ENCODE results near the gene ADAMTS14. TPM values are rescaled to one million over a fixed set of nuclear protein-coding genes. Genes with fewer than 3 reads are reported as not detected.
"Not testable (repeated sequence)": the region's sequence is repeated elsewhere in the genome, so short reads cannot be mapped to it uniquely, and the experiment has no call there.

ADAMTS14 gene
- total RNA-seq, 1 experiment from 2014 or later: 1.6 TPM

DNA sequence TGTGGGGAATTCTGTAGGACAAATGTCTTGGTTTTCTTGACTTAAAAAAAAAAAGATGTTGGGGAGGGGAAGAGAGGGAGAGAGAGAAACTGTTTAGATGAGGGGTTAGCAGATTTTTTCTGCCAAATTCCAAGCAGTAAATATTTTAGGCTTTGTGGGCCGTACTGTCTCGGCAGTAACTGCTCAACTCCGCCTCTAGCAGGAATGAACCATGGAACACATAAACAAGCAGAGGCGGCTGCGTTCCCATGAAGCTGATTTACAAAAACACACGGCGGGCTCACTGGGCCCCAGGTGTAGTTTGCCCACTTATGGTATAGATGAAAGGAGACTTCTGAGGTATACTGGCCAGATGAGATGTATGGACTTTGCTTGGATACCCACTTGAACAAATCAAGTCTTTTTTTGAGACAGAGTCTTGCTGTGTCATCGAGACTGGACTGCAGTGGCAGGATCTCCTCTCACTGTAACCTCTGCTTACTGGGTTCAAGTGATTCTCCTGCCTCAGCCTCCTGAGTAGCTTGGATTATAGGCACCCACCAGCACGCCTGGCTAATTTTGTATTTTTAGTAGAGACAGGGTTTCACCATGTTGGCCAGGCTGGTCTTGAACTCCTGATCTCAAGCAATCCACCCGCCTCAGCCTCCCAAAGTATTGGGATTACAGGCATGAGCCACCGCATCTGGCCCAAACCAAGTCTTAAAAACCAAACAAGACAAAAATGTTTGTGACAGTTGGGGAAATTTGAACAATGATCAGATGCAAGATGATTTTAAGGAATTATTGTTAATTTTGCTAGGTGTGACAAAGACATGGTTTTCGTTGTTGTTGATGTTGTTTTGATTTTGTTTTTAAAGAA, 9.7 kb upstream of the ADAMTS14 start:
- H3K4me1 Mint-ChIP-seq: peaks cover 13 to 19% of the 10 kb centered on the region in 2 experiments; a peak in 3 of 4 replicates
- H3K36me3 Mint-ChIP-seq (ENCODE audit: insufficient read depth in 1 of 3, low read depth in 3 of 3): peaks cover 0 to 9% (median 0%) of the 10 kb centered on the region in 3 experiments; a peak in 2 of 7 replicates
- Histone ChIP-seq H3K4me2 (ENCODE audit: insufficient read depth, insufficient read length, low read length) (no peak overlapping the region), H3K27ac (ENCODE audit: insufficient read length, low read depth, low read length) (no peak overlapping the region), H2BK12ac (ENCODE audit: insufficient read length, low read depth, low read length) (no peak overlapping the region), H3K23me2 (ENCODE audit: insufficient read length, low read depth, low read length, poor library complexity, severe bottlenecking) (no peaks in the 10 kb centered on the region), H3K79me2 (ENCODE audit: insufficient read depth, low read length) (no peaks in the 10 kb centered on the region), H3K9ac (ENCODE audit: extremely low read depth, insufficient read length, low read length) (no peak overlapping the region), H2BK120ac (ENCODE audit: low read depth, low read length, poor library complexity, severe bottlenecking) (no peak overlapping the region), H4K20me1 (ENCODE audit: control insufficient read depth, insufficient read depth, insufficient read length) (no peaks in the 10 kb centered on the region), H3K23ac (ENCODE audit: insufficient read length, low read depth, low read length) (no peak overlapping the region), H3K4ac (ENCODE audit: low read depth, low read length) (no peak overlapping the region), H4K91ac (ENCODE audit: insufficient read length, low read depth, low read length) (no peak overlapping the region), H3K27me3 (ENCODE audit: insufficient read depth, low read length) (no peaks in the 10 kb centered on the region), H3K9me3 (ENCODE audit: control insufficient read depth, low read depth, low read length) (peaks cover 5% of the 10 kb centered on the region), H3K56ac (ENCODE audit: insufficient read length, low read depth, low read length) (no peak overlapping the region), H4K8ac (replicated peaks; ENCODE audit: insufficient read length, low read depth, low read length) (no peak overlapping the region), H3K79me1 (ENCODE audit: insufficient read depth, low read depth, low read length, poor library complexity, severe bottlenecking) (no peaks in the 10 kb centered on the region), H2AK5ac (ENCODE audit: insufficient read length, low read length) (no peak overlapping the region), H2AFZ (ENCODE audit: low read length) (no peak overlapping the region), H4K5ac (ENCODE audit: insufficient read length, low read depth, low read length) (no peak overlapping the region), H3T11ph (ENCODE audit: low read length) (no peak overlapping the region), H3K4me1 (ENCODE audit: insufficient read depth, low read length) (no peaks in the 10 kb centered on the region; the same call in 1 of the 2 replicates), H2BK15ac (ENCODE audit: low read depth, low read length) (no peak overlapping the region), H2BK20ac (ENCODE audit: low read depth, low read length, poor library complexity, severe bottlenecking) (no peak overlapping the region), H2BK5ac (ENCODE audit: insufficient read length, low read length) (no peak overlapping the region), H3K14ac (ENCODE audit: insufficient read depth, low read length) (no peak overlapping the region), H3K18ac (ENCODE audit: insufficient read length, low read depth, low read length) (no peak overlapping the region)
- TF ChIP-seq, protein P1, sequence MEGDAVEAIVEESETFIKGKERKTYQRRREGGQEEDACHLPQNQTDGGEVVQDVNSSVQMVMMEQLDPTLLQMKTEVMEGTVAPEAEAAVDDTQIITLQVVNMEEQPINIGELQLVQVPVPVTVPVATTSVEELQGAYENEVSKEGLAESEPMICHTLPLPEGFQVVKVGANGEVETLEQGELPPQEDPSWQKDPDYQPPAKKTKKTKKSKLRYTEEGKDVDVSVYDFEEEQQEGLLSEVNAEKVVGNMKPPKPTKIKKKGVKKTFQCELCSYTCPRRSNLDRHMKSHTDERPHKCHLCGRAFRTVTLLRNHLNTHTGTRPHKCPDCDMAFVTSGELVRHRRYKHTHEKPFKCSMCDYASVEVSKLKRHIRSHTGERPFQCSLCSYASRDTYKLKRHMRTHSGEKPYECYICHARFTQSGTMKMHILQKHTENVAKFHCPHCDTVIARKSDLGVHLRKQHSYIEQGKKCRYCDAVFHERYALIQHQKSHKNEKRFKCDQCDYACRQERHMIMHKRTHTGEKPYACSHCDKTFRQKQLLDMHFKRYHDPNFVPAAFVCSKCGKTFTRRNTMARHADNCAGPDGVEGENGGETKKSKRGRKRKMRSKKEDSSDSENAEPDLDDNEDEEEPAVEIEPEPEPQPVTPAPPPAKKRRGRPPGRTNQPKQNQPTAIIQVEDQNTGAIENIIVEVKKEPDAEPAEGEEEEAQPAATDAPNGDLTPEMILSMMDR (conservative IDR thresholded peaks at IDR 0.05): no peak
- 0 out of 7 replicates have a peak overlapping the region, but pooled peaks of 1 of the 3 experiments have one; percentile 53 for H3K27ac Mint-ChIP-seq
- no peak overlapping the region; a peak in 1 of 5 replicates for H3K4me3 Mint-ChIP-seq
- no peak for DNase-seq
- H3K27me3 Mint-ChIP-seq (ENCODE audit: low read depth): peaks cover 5% of the 10 kb centered on the region
- 100% methylated on average over 1 of the region's 12 CpGs for WGBS (ENCODE audit: extremely low coverage, insufficient read length, low lambda C conversion rate)
- H3K9me3 Mint-ChIP-seq: peaks cover 10 to 16% of the 10 kb centered on the region in 2 experiments

DNA sequence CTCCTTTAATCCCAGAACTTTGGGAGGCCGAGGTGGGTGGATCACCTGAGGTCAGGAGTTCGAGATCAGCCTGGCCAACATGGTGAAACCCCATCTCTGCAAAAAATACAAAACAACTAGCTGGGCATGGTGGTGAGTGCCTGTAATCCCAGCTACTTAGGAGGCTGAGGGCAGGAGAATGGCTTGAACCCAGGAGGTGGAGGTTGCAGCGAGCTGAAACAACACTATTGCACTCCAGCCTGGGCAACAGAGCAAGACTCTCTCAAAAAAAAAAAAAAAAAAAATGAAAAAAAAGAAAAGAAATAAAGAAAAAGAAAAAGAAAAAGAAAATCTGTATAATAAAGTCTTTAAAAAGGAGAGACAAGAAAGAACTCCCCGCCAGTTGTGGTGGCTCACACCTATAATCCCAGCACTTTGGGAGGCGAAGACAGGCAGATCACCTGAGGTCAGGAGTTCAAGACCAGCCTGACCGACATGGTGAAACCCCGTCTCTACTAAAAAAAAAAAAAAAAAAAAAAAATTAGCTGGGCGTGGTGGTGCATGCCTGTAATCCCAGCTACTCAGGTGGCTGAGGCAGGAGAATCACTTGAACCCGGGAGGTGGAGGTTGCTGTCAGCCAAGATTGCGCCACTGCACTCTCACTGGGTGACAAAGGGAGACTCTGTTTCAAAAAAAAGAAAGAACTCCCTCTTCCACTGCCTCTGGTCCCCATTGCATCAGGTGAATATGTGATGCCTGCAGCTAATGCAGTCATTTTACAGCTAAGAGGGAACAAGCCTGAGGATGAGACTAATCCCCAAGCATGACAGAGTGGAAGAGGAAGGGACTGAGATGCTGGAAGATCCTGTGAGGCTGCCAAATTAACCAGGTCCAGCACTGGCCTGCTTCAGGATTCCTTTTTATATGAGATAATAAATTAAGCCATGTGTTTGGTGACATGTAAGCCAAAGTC, 8.6 kb upstream of the ADAMTS14 start:
- not testable (repeated sequence) for H3K4ac ChIP-seq (ENCODE audit: low read depth, low read length); H3K14ac ChIP-seq (ENCODE audit: insufficient read depth, low read length); H3K56ac ChIP-seq (ENCODE audit: insufficient read length, low read depth, low read length); H2BK12ac ChIP-seq (ENCODE audit: insufficient read length, low read depth, low read length); H3K27ac ChIP-seq (ENCODE audit: insufficient read length, low read depth, low read length); H4K20me1 ChIP-seq (ENCODE audit: control insufficient read depth, insufficient read depth, insufficient read length); H3T11ph ChIP-seq (ENCODE audit: low read length); DNase-seq; H3K4me1 ChIP-seq (ENCODE audit: insufficient read depth, low read length); H3K9me3 ChIP-seq (ENCODE audit: control insufficient read depth, low read depth, low read length); H2BK20ac ChIP-seq (ENCODE audit: low read depth, low read length, poor library complexity, severe bottlenecking); H3K79me2 ChIP-seq (ENCODE audit: insufficient read depth, low read length); H2BK120ac ChIP-seq (ENCODE audit: low read depth, low read length, poor library complexity, severe bottlenecking); H4K91ac ChIP-seq (ENCODE audit: insufficient read length, low read depth, low read length); H2AFZ ChIP-seq (ENCODE audit: low read length); H2BK15ac ChIP-seq (ENCODE audit: low read depth, low read length); H4K5ac ChIP-seq (ENCODE audit: insufficient read length, low read depth, low read length); H3K9ac ChIP-seq (ENCODE audit: extremely low read depth, insufficient read length, low read length); H3K18ac ChIP-seq (ENCODE audit: insufficient read length, low read depth, low read length); H4K8ac ChIP-seq (replicated peaks; ENCODE audit: insufficient read length, low read depth, low read length); H2AK5ac ChIP-seq (ENCODE audit: insufficient read length, low read length); H3K4me3 Mint-ChIP-seq; H3K27ac Mint-ChIP-seq; H3K4me2 ChIP-seq (ENCODE audit: insufficient read depth, insufficient read length, low read length); H3K27me3 ChIP-seq (ENCODE audit: insufficient read depth, low read length); H3K23ac ChIP-seq (ENCODE audit: insufficient read length, low read depth, low read length); H3K79me1 ChIP-seq (ENCODE audit: insufficient read depth, low read depth, low read length, poor library complexity, severe bottlenecking); H2BK5ac ChIP-seq (ENCODE audit: insufficient read length, low read length); H3K23me2 ChIP-seq (ENCODE audit: insufficient read length, low read depth, low read length, poor library complexity, severe bottlenecking)
- Mint-ChIP-seq H3K4me1 (peaks cover 13 to 19% of the 10 kb centered on the region in 2 experiments; a peak in 3 of 4 replicates), H3K9me3 (peaks cover 14 to 18% of the 10 kb centered on the region in 2 experiments), H3K27me3 (ENCODE audit: low read depth) (peaks cover 12% of the 10 kb centered on the region), H3K36me3 (ENCODE audit: insufficient read depth in 1 of 3, low read depth in 3 of 3) (peaks cover 5 to 15% (median 7%) of the 10 kb centered on the region in 3 experiments; a peak in 5 of 7 replicates)
- WGBS (ENCODE audit: extremely low coverage, insufficient read length, low lambda C conversion rate): no CpG with 5 or more reads among the region's 10 CpGs
